NK-92 (cell line): ENCODE data around the gene BRI3.
"Not testable (repeated sequence)": the region's sequence is repeated elsewhere in the genome, so short reads cannot be mapped to it uniquely, and the experiment has no call there.

Experiments
- DNase-seq: peaks from one replicate; lab custom pipeline; 2025; ENCODE audit not compliant: unreplicated experiment; lab: John Stamatoyannopoulos, UW

The BRI3 gene

DNA sequence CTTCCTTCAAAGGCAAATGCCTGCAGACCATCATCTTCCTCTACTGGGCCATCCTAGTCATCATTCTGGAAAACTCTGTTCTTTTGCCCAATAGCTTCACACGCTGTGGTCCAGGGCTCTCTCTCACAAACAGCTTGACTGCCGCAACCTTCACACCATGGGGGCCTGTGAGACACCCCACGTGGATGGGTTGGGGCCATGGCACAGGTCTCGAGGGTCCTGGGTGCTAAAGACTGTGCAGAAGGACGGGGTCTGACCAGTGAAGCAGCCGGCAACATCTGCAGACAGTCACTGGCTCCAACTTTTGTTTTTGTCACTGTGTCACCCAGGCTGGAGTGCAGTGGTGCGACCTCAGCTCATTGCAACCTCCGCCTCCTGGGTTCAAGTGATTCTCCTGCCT lies 28.1 kb downstream of the BRI3 start:
- DNase-seq = no peak

DNA sequence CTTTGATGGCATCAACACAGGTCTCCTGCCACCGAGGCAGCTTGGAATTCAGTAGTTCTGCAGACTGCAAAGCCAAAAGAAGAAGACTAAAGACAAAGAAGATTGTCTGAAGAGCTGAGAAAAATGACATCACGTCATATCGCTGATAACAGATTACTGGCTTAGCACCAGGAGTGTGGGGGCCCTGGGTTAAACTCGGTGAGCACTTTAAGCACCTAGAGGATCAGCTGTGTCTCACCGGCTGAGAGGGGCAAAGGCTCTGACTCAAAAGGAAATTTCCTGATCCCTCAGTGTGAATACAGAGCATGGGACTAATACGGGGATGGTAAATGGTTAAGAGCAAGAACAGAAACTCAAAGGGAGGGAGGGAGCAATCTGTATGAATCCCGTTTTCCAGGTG lies 30.7 kb downstream of the BRI3 start:
- no peak for DNase-seq

- no peak for DNase-seq
Measured at GRCh38 chr7:98314469-98314868, 33.0 kb downstream of the BRI3 start.

DNA sequence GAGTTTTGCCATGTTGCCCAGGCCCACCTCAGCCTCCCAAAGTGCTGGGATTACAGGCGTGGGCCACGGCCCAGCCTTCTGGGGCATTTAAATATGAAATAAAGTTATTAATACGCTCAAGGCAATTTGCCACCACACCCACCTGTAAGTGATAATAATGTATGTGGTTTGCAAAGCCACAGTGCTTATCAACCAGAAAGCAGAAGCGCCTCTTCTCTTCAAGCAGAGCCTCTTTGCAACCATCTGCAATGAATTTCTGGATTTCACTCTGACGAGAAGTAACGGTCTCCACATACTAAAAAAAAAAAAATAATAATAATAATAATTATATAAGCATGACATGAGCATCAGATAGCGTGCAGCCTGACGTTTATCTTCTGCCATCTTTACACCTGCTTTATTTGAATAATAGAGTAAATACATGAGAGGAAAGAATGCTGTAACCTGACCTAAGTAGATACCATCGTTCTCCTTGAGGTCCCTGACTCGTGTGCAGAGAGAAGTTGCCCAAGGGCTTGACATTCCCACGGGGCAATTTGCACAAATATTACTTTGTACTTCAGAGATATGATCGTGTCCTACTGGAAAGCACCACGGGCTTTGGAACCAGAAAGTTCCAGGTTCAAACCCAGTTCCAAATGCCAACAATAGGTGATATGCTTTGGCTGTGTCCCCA lies 34.0 kb downstream of the BRI3 start:
- no peak for DNase-seq

- not testable (repeated sequence) for DNase-seq
Measured at GRCh38 chr7:98315994-98316527, 34.6 kb downstream of the BRI3 start.

DNA sequence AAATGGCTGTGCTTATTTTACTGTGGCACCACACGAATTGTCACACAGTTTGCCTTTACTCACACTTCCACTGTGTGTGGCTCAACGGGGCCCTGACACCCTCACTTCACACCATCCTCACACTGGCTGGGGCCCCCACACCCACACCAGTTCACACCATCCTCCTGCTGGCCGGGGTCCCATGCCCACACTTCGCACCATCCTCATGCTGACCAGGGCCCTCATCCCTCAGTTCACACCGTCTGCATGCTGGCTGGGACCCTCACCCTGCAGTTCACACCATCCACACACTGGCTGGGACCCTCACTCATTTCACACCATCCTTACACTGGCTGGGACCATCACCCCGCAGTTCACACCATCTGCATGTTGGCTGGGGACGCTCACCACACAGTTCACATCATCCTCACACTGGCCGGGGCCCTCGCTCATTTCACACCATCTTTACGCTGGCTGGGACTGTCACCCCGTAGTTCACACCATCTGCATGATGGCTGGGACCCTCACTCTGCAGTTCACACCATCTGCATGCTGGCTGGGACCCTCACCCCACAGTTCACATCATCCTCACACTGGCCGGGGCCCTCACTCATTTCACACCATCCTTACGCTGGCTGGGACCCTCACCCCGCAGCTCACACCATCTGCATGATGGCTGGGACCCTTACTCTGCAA lies 36.0 kb downstream of the BRI3 start:
- no peak for DNase-seq

DNA sequence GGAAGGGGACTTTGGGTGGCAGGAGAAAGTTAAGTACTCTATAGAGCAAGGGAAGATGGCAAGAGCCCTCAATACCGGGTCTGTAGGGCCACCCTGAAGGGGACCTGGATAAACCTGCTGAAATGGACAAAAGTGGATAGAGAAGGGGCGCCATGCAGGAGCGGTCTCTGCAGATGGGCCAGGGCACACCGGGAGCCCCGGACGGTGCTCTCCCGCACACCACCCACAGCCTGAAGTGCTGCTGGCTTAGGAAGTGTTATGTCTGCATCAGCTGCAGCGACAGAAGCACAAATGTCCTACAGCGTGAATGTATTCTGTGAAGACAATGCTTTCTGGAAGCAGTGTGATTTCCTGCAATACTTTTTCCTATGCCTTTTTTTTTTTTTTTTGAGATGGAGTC lies 37.7 kb downstream of the BRI3 start:
- no peak for DNase-seq

DNA sequence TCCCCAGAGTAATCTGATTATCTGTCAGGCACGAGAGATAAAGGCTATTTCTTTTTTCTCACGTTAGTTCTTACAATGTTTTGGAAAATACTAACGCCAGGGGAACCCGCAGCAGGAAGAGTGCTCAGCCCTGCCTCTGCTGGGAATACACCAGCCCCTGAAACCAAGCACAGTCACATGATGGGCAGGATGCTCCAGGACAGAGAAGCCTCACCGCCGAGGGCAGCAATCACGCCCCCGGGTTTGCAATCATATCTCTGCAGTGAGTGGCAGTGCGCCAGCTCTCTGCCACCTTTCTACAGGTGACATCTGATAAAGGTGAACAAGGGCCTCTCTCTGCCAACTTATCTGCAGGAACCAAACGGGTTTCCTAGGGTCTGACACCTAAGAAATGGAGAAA lies 39.8 kb downstream of the BRI3 start:
- no peak for DNase-seq

DNA sequence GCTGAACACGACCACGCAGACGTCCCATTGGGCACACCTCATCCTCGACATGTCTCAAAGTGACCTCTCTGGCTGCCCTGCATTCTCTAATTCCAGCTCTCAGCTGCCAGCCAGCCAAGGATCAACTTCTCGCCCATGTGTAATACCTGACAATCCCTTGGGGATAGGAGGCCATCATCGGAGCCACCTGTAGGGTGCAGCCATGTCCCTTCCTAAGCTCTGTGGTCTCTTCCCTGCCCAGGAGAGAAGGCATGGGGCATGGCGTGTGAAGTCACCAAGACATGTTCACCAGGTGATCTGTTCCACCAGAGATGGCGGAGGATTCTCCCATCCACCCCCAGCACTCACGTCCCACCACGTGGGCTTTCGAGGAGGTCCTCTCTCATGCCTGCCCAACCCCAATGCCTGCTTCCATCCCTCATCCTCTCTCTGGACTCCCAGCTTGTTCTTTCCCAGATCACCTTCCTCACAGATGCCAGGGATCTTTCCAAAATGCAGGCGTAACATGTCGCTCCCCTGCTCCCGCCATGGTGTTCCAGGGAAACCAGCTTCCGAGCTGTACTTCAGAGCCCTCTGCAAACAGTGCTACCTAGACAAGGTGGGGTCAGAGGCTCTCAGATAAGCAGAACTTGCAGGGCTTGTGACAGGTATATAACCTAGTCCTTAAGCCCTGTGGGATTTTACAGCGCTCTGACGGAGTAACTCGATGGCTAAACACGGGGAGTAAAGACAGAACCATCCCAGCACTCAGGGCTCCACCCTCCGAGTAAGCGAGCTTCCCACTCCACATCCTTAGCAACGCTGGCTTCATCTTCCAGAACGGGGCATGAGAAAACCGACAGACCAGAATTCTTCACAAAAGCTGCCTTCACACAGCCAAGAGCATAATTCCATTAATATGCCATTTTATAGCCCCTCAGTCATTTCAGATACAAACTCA lies 41.1 kb downstream of the BRI3 start:
- DNase-seq = no peak

DNA sequence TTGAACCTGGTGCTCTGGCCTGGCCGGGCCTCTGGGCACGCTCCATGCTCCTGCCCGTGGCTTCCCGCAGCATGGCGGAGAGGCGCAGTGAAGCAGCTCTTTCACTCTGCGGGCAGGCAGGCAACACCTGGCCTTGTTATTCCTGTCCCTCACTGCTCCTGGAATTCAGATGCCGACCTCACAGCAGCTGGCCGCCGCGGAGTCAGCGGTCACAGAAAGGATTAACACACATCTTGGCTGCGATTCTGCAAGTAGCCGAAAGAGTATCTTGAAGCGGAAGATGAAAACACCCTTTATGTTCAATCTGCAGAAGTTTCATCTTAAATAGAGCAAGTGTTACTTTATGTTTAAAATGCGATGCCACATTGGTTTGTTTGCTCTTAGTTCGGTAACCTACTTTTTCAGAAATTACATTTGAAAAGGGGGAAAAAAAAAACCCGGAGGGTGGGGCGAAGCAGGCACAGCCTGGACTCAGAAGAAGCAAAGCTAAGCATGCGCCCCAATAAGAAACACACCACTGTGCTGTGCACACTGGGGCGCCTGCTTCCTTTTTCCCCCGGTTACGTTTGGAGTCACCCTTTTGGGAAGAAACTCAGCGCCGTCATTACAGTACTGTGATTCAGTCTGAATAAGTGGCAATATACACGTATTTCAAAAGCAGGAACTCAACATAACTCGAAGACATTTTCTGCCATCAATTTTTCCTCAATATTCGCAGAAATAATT lies 42.3 kb downstream of the BRI3 start:
- DNase-seq = no peak

- DNase-seq = no peak
Measured at GRCh38 chr7:98324782-98325181, 43.3 kb downstream of the BRI3 start.

DNA sequence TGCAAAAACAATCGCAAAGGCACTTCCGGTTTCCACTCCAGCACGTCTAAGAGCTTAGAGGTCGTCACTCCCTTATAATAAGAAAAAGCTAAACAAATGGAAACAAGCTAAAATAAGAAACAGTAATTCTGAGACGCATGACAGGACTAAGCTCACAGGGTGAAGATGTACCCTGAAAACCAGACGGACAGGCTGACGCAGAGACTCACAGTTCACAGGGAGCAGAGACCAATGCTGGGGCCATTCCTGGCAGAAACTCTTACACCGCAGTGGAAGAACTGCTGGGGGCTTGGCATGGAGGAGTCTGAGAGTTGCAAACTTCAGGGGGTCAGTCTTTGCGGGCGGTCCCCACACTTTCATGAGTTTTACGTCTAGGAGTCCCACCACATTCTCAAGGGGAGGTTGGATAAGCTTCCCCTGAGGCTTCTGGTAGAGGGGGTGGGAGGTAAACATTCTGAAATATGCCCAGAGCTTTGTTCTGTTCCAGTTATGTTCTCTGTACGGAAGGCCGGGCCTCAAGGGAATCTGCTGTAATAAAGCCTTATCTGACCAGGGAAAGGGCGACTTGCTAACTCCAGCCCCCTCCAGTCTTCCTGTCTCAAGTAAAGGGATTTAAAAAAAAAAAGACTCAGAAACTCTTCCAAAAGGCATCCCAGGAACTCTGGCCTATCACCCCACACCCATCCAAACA lies 47.8 kb downstream of the BRI3 start:
- DNase-seq = no peak

DNA sequence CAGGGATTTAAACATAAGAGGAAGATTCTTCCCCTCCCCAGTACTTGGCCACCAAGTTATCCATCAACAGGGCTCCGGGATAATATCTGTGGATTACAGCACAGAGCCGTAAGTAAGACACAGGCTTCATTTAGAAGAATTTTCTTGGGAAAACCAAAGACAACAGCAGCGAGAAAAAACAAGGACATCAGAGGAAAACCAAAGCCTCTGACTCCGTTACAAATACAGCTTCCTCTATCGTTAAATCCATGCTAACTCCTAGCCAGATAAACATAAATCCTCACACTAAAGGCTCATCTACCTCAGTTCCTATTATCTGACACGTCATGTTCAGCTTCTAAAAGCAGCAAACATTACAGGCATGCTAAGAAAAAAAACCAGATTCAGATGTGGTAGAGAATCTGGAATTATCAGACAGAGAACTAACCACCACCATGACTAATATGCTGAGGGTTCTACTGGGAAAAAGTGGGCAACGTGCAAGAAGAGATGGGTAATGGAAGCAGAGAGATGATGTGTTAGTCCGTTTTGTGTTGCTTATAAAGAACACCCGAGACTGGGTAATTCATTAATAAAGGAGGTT lies 48.4 kb downstream of the BRI3 start:
- DNase-seq = no peak

DNA sequence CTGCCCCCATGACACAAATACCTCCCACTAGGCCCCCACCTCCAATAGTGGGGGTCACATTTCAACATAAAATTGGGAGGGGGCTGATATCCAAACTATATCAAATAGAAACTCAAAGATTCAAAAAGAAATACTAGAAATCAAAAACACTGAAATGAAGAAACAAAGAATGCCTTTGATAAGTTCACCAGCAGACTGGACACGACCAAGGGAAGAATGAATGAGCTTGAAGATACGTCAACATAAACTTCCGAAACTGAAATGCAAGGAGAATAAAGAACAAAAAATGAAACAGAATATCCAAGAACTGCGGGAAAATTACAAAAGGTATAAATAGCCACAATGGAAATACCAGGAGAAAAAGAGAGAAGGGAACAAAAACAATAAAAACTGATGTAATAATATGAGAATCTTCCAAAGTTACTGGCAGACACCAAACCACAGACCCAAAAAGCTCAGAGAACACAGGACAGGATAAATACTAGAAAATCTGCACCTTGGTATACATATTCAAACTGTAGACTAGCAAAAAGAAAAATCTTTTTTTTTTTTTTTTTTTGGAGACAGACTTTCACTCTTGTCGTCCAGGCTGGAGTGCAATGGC lies 49.5 kb downstream of the BRI3 start:
- no peak for DNase-seq

- DNase-seq = no peak
Measured at GRCh38 chr7:98334081-98334480, 52.6 kb downstream of the BRI3 start.

DNA sequence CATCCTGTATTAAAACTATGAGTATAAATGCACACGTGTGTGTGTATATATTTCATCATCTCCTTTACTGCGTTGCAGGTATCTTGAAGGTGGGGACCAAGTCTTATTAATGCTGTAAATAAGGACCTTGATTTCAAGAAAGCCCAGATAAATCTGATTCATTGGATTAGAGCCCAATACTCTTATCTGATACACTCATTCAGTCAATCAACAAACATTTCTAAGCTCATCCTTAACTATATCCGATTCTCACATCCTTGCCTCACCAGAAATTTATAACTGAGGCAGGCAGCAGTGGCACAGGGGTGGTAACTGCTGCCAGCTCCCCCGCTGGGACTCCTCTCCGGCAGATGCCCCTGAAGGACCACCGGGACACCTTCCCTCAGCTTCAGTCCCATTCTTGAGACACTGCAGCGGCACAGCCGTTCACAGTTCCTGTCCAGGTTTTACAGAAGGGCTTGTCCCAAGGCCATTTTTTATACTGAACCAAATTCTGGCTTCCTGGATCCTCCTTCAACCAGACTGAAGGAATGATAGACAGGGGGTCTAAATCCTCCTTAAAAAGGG lies 54.0 kb downstream of the BRI3 start:
- DNase-seq = no peak

DNA sequence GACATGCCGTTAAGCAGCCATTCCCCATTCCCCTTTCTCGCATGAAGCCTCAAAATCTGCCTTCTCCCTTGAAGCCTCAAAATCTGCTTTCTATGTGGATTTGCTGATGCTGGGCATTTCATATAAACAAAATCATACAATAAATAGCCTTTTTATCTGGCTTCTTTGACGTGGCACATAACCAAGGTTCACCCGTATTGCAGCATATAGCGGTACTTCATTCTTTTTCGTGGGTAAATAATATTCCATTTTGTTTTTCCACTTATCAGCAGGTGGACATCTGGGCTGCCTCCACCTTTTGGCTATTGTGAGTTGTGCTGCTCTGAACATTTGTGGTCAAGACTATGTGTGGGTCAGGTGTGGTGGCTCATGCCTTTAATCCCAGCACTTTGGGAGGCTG lies 57.0 kb downstream of the BRI3 start:
- no peak for DNase-seq

DNA sequence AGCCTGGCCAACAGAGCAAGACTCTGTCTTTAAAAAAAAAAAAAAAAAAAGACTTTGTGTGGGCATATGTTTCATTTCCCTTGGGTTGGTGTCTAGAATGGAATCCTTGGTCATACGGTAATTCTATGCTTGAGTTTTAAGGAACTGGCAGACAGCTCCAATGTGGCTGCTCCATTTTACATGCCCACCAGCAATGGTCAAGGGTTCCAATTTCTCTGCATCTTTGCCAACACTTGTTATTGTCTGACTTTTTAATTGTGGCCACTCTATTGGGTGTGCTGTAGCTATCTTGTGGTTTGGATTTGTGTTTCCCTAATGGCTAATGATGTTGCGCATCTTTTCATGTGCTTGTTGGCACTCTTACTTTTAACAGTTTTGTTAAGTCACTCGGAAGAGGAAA lies 57.6 kb downstream of the BRI3 start:
- DNase-seq = no peak

- no peak for DNase-seq
Measured at GRCh38 chr7:98341106-98341505, 59.6 kb downstream of the BRI3 start.
